Liver (tissue), 9 donors: ENCODE data around the gene VPS13C. TPM values are rescaled to one million over a fixed set of nuclear protein-coding genes. Genes with fewer than 3 reads are reported as not detected.

Experiments
- DNase-seq: peaks from one replicate; pipeline ENCODE4 v3.0.0-alpha.2; 2017; ENCODE audit warnings: low spot score
- H3K27ac ChIP-seq, 2 donors: one replicate each; pipeline ENCODE4 v1.7.0; 2013; ENCODE audit warnings: inconsistent platforms in 2 of 2, low read length in 2 of 2, control low read depth in 1 of 2, low read depth in 1 of 2, mild to moderate bottlenecking in 1 of 2
- H3K27me3 ChIP-seq, 4 donors: one replicate each; pipeline versions ENCODE4 v1.6.1 to v1.7.0; 2013; ENCODE audit warnings: low read length in 3 of 4, inconsistent platforms in 1 of 4, mild to moderate bottlenecking in 1 of 4, moderate library complexity in 1 of 4; ENCODE audit not compliant: control insufficient read depth in 4 of 4, insufficient read depth in 4 of 4
- H3K36me3 ChIP-seq, 4 donors: one replicate each; pipeline versions ENCODE4 v1.6.1 to v1.7.0; 2013; ENCODE audit warnings: low read length in 3 of 4, mild to moderate bottlenecking in 3 of 4, low read depth in 1 of 4, moderate library complexity in 1 of 4; ENCODE audit not compliant: control insufficient read depth in 4 of 4, insufficient read depth in 3 of 4
- H3K4me1 ChIP-seq, 4 donors: one replicate each; pipeline versions ENCODE4 v1.6.1 to v1.7.0; 2013; ENCODE audit warnings: low read length in 3 of 4, mild to moderate bottlenecking in 3 of 4, moderate library complexity in 1 of 4; ENCODE audit not compliant: control insufficient read depth in 4 of 4, insufficient read depth in 4 of 4
- H3K4me3 ChIP-seq, 3 donors: one replicate each; pipeline versions ENCODE4 v1.6.1 to v1.7.0; 2013; ENCODE audit warnings: low read length in 3 of 3, control low read depth in 1 of 3, low read depth in 1 of 3, mild to moderate bottlenecking in 1 of 3
- H3K9ac ChIP-seq, 2 donors: one replicate each; pipeline ENCODE4 v1.7.0; 2013; ENCODE audit warnings: low read length in 2 of 2, mild to moderate bottlenecking in 2 of 2, moderate library complexity in 2 of 2, control low read depth in 1 of 2, low read depth in 1 of 2
- H3K9me3 ChIP-seq, 4 donors: one replicate each; pipeline versions ENCODE4 v1.6.1 to v1.7.0; 2013; ENCODE audit warnings: low read length in 3 of 4; ENCODE audit not compliant: control insufficient read depth in 4 of 4
- ATF3 ChIP-seq: IDR thresholded peaks from 2 replicates; pipeline ENCODE4 v1.6.1; 2016; ENCODE audit warnings: antibody characterized with exemption
- CTCF ChIP-seq: fragments of 150-350 bp; IDR thresholded peaks from 2 replicates; pipeline ENCODE4 v1.5.1; 2017; ENCODE audit warnings: improper control_type of control experiment, low read depth, low read length; ENCODE audit not compliant: missing input control
- EGR1 ChIP-seq, 2 donors: IDR thresholded peaks; 2 replicates each; pipeline ENCODE4 v1.6.1; 2016 to 2018; ENCODE audit warnings: antibody characterized with exemption in 2 of 2, low read depth in 2 of 2
- FOXA1 ChIP-seq: IDR thresholded peaks from 2 replicates; pipeline ENCODE4 v1.6.1; 2016; ENCODE audit warnings: antibody characterized with exemption
- FOXA2 ChIP-seq: IDR thresholded peaks from 2 replicates; pipeline ENCODE4 v1.6.1; 2016; ENCODE audit warnings: antibody characterized with exemption
- GABPA ChIP-seq, 2 donors: IDR thresholded peaks in 1 of 2; conservative IDR thresholded peaks in 1 of 2; 2 replicates each; pipeline ENCODE4 v1.6.1; 2016; ENCODE audit warnings: antibody characterized with exemption in 2 of 2, mild to moderate bottlenecking in 1 of 2, moderate library complexity in 1 of 2
- HNF4A ChIP-seq, 2 donors: conservative IDR thresholded peaks; 2 replicates each; pipeline ENCODE4 v1.6.1; 2016; ENCODE audit warnings: antibody characterized with exemption in 2 of 2, mild to moderate bottlenecking in 2 of 2
- JUND ChIP-seq, 2 donors: IDR thresholded peaks; 2 replicates each; pipeline ENCODE4 v1.6.1; 2016; ENCODE audit warnings: antibody characterized with exemption in 2 of 2
- NR2F2 ChIP-seq: IDR thresholded peaks from 2 replicates; pipeline ENCODE4 v1.6.1; 2016; ENCODE audit warnings: antibody characterized with exemption
- RAD21 ChIP-seq, 2 donors: IDR thresholded peaks; 2 replicates each; pipeline ENCODE4 v1.6.1; 2016; ENCODE audit warnings: antibody characterized with exemption in 2 of 2, mild to moderate bottlenecking in 2 of 2
- RXRA ChIP-seq, 2 donors: IDR thresholded peaks; 2 replicates each; pipeline ENCODE4 v1.6.1; 2017 to 2018; ENCODE audit warnings: antibody characterized with exemption in 2 of 2, mild to moderate bottlenecking in 1 of 2
- SP1 ChIP-seq: IDR thresholded peaks from 2 replicates; pipeline ENCODE4 v1.6.1; 2018; ENCODE audit warnings: antibody characterized with exemption, mild to moderate bottlenecking
- TAF1 ChIP-seq: conservative IDR thresholded peaks from 2 replicates; pipeline ENCODE4 v1.6.1; 2016; ENCODE audit warnings: antibody characterized with exemption, mild to moderate bottlenecking
- YY1 ChIP-seq: IDR thresholded peaks from 2 replicates; pipeline ENCODE4 v1.6.1; 2016; ENCODE audit warnings: antibody characterized with exemption, mild to moderate bottlenecking
- ZBTB33 ChIP-seq: IDR thresholded peaks from 2 replicates; pipeline ENCODE4 v1.6.1; 2016; ENCODE audit warnings: antibody characterized with exemption
- WGBS: extraction: QIAGEN DNeasy Blood & Tissue Kit; methylation state at CpG from one replicate; pipeline ENCODE4 v1.1.7; 2013; 5-methylcytosine and 5-hydroxymethylcytosine counted together
- polyA plus RNA-seq, 2 donors: library from polyadenylated mRNA; stranded (reverse) in 1 of 2; unstranded in 1 of 2; fragments of 200-250 nt in 1 of 2; fragments of >200 nt in 1 of 2; fragmentation: Nextera tagmentation in 1 of 2; extraction: Ambion mirVana in 1 of 2; gene quantifications; one replicate each; pipeline versions ENCODE4 v1.2.1 to v1.2.3, GENCODE V29; 2013 to 2015
- total RNA-seq, 2 donors: library from RNA; depleted of rRNA; stranded (reverse); fragments of >200 nt; gene quantifications; one replicate each; pipeline ENCODE4 v1.2.3, GENCODE V29; 2014
- TF ChIP-seq, protein P1 (sequence below): IDR thresholded peaks from 2 replicates; pipeline ENCODE4 v1.6.1; 2016; ENCODE audit warnings: antibody characterized with exemption, mild to moderate bottlenecking
- TF ChIP-seq, protein P2 (sequence below): IDR thresholded peaks from 2 replicates; pipeline ENCODE4 v1.6.1; 2016; ENCODE audit warnings: antibody characterized with exemption
- donor health status: healthy.
- donor health status: healthy.
- donor health status: healthy.
- donor health status: healthy.
- donor health status: healthy.

VPS13C gene
- total and polyA plus RNA-seq, 4 donors: 5.4 to 42.0 (median 17.4) TPM

DNA sequence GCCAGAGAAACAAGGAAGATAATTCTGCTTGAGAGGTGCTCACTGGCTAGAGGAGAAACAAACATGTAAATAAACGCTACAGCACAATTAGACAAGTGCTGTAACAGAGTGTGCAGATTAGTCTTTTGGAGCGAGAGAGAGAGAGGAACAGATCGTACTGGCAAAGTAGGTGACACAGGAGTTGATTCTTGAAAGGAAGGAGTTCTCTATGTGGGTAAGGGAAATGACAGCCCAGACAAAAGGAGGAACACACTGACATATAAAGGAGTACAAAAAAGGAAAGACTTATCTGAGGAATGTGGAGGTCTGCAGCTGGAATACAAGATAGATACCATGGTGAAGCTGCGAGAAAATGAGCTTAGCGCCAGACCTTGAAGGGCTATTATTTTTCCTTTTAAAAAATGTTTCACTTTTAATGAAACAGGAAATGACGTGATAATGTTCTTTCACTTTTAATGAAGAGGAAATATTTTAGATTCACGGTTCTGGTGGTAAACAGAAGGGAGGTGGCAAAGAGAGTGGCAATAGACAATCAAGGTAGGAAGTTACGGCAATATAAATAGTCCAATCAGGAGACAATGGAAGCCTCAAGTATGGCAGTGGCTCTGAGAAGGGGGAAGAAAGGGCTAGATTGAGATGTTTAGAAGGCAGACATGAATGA lies 202.9 kb downstream of the VPS13C start:
- H3K4me1 ChIP-seq: no peaks in the 10 kb centered on the region
- TF ChIP-seq SP1 (no peak), ZBTB33 (no peak), RAD21 (IDR thresholded peaks at IDR 0.05) (no peak), ATF3 (no peak), FOXA1 (no peak), GABPA (IDR thresholded peaks at IDR 0.05 in 1 of 2, conservative IDR thresholded peaks at IDR 0.05 in 1 of 2) (no peak)
- peaks cover 0 to 7% (median 5%) of the 10 kb centered on the region in 4 donors for H3K36me3 ChIP-seq
- H3K9me3 ChIP-seq: no peaks in the 10 kb centered on the region
- H3K27me3 ChIP-seq: no peaks in the 10 kb centered on the region
- peak overlapping the region; percentile 14 to 34 for H3K27ac ChIP-seq
- H3K4me3 ChIP-seq: no peak overlapping the region
- DNase-seq: no peak
- no peak overlapping the region for H3K9ac ChIP-seq
- 73% methylated on average over 8 of the region's 8 CpGs for WGBS

DNA sequence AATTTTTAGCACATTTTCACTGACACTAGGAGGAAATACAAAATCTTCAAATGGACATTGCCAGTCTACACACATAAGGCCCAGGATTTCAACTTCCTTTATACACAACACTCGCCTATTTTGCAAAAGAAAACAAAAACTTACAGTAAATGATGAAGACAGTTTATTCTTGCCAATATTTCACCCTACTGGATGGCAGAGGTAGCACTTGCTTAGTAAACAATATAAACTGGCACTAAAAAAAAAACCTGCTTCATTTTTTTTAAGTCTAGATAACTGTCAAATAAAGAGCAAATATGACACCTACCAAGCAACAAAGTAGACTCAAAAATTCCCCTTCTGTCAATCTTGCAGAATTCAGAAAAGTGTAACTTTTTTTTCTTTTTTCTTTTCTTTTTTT lies 204.0 kb downstream of the VPS13C start:
- TF ChIP-seq CTCF (no peak), SP1 (no peak), ATF3 (no peak), NR2F2 (no peak), FOXA1 (no peak), FOXA2 (no peak), JUND (IDR thresholded peaks at IDR 0.05) (no peak), ZBTB33 (no peak), YY1 (no peak), HNF4A (conservative IDR thresholded peaks at IDR 0.05) (no peak), GABPA (IDR thresholded peaks at IDR 0.05 in 1 of 2, conservative IDR thresholded peaks at IDR 0.05 in 1 of 2) (no peak), EGR1 (IDR thresholded peaks at IDR 0.05; ENCODE audit: low read depth in 2 of 2) (no peak), TAF1 (no peak), RXRA (IDR thresholded peaks at IDR 0.05) (no peak), RAD21 (IDR thresholded peaks at IDR 0.05) (no peak)
- TF ChIP-seq, protein P1, sequence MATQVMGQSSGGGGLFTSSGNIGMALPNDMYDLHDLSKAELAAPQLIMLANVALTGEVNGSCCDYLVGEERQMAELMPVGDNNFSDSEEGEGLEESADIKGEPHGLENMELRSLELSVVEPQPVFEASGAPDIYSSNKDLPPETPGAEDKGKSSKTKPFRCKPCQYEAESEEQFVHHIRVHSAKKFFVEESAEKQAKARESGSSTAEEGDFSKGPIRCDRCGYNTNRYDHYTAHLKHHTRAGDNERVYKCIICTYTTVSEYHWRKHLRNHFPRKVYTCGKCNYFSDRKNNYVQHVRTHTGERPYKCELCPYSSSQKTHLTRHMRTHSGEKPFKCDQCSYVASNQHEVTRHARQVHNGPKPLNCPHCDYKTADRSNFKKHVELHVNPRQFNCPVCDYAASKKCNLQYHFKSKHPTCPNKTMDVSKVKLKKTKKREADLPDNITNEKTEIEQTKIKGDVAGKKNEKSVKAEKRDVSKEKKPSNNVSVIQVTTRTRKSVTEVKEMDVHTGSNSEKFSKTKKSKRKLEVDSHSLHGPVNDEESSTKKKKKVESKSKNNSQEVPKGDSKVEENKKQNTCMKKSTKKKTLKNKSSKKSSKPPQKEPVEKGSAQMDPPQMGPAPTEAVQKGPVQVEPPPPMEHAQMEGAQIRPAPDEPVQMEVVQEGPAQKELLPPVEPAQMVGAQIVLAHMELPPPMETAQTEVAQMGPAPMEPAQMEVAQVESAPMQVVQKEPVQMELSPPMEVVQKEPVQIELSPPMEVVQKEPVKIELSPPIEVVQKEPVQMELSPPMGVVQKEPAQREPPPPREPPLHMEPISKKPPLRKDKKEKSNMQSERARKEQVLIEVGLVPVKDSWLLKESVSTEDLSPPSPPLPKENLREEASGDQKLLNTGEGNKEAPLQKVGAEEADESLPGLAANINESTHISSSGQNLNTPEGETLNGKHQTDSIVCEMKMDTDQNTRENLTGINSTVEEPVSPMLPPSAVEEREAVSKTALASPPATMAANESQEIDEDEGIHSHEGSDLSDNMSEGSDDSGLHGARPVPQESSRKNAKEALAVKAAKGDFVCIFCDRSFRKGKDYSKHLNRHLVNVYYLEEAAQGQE: no peak
- TF ChIP-seq, protein P2, sequence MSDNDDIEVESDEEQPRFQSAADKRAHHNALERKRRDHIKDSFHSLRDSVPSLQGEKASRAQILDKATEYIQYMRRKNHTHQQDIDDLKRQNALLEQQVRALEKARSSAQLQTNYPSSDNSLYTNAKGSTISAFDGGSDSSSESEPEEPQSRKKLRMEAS: no peak
- DNase-seq: no peak
- Histone ChIP-seq H3K4me1 (no peaks in the 10 kb centered on the region), H3K27ac (no peak overlapping the region), H3K9ac (no peak overlapping the region), H3K27me3 (no peaks in the 10 kb centered on the region), H3K36me3 (peaks cover 2 to 9% (median 6%) of the 10 kb centered on the region in 4 donors), H3K9me3 (no peaks in the 10 kb centered on the region), H3K4me3 (no peak overlapping the region)
- 79% methylated on average over 1 of the region's 1 CpG for whole genome bisulfite sequencing
